Ovary (tissue), 9 donors: Measurements from ENCODE around the gene UBE2I. TPM values are rescaled to one million over a fixed set of nuclear protein-coding genes. Genes with fewer than 3 reads are reported as not detected.
"Not testable (repeated sequence)": the region's sequence is repeated elsewhere in the genome, so short reads cannot be mapped to it uniquely, and the experiment has no call there.

ENCODE experiments used
- DNase-seq, 5 donors: peaks; one replicate each; pipeline ENCODE4 v3.0.0-alpha.2; 2019 to 2020
- H3K27ac ChIP-seq, 2 donors: fragments of 200-600 bp; one replicate each; pipeline versions ENCODE4 v1.5.1 to v1.8.0; 2019 to 2022
- H3K27me3 ChIP-seq: fragments of 200-600 bp; one replicate; pipeline ENCODE4 v1.8.0; 2022
- H3K36me3 ChIP-seq: fragments of 200-600 bp; sonication (generic); one replicate; pipeline ENCODE4 v1.5.1; 2019
- H3K4me1 ChIP-seq: one replicate; pipeline ENCODE4 v1.8.1; 2013; ENCODE audit warnings: mild to moderate bottlenecking, moderate library complexity; ENCODE audit not compliant: insufficient read depth
- H3K4me3 ChIP-seq: fragments of 200-600 bp; sonication (generic); one replicate; pipeline ENCODE4 v1.5.1; 2017
- H3K9me3 ChIP-seq, 2 donors: fragments of 200-600 bp in 1 of 2; sonication (generic) in 1 of 2; one replicate each; pipeline versions ENCODE4 v1.5.1 to v1.8.1; 2013 to 2019; ENCODE audit warnings: mild to moderate bottlenecking in 1 of 2, moderate library complexity in 1 of 2
- CTCF ChIP-seq, 3 donors: fragments of 450-650 bp in 2 of 3; fragments of 200-600 bp in 1 of 3; IDR thresholded peaks; one replicate each; pipeline versions ENCODE4 v1.5.1 to v1.8.0; 2016 to 2022; ENCODE audit warnings: antibody characterized with exemption in 3 of 3, mild to moderate bottlenecking in 1 of 3
- EP300 ChIP-seq: sonication (generic); formaldehyde crosslinking; IDR thresholded peaks from one replicate; pipeline ENCODE4 v1.6.1; 2017; ENCODE audit warnings: antibody characterized with exemption
- POLR2A ChIP-seq: fragments of 450-650 bp; IDR thresholded peaks from one replicate; pipeline ENCODE4 v1.6.1; 2017; ENCODE audit warnings: antibody characterized with exemption, mild to moderate bottlenecking, moderate library complexity
- WGBS, 3 donors: extraction: QIAGEN DNeasy Blood & Tissue Kit in 1 of 3; methylation state at CpG; one replicate each; pipeline versions ENCODE4 v1.1.5 to v1.1.7; 2013 to 2017; 5-methylcytosine and 5-hydroxymethylcytosine counted together
- intact Hi-C, 4 donors: fragments of 100-400 bp; cut with DNase I; formaldehyde crosslinking; loops; one replicate each; pipeline versions ENCODE4 v1.11.0 to v1.15.1; 2022 to 2023
- polyA plus RNA-seq, 2 donors: library from polyadenylated mRNA; stranded (reverse); fragments of 200-250 nt in 1 of 2; fragments of 350-450 nt in 1 of 2; fragmentation: Illumina TruSeq in 1 of 2; extraction: RNeasy Lipid Tissue Mini Kit (QIAGEN cat#74804) in 1 of 2; gene quantifications; one replicate each; pipeline ENCODE4 v1.2.3, GENCODE V29; 2013 to 2014
- total RNA-seq, 7 donors: library from RNA; depleted of rRNA in 2 of 7; stranded (reverse); fragments of >200 nt in 2 of 7; fragmentation: NEBNext Ultra II Directional in 3 of 7; extraction: Animal tissue kit (Norgen Biotek cat#: 25700) in 3 of 7; gene quantifications; one replicate each; pipeline versions ENCODE4 v1.1.0 to v1.2.4, GENCODE V29; 2016 to 2023
- donor health status: DM: no; HTN: no; CAD: no; lungs with moderate emphysema.
- donor health status: DM: no; HTN: no; CAD: no.
- donor health status: Bipolar disorder and iron deficiency.
- donor health status: DM: yes; HTN: yes; CAD: no.
- donor health status: DM: no; HTN: no; CAD: no.
- donor health status: DM: yes; HTN: yes; CAD: no.

The UBE2I gene
- total and polyA plus RNA-seq, 9 donors = 63.9 to 258 (median 145) TPM

- Histone ChIP-seq H3K27me3 (no peaks in the 10 kb centered on the region), H3K4me1 (no peaks in the 10 kb centered on the region), H3K4me3 (no peak overlapping the region), H3K36me3 (no peaks in the 10 kb centered on the region), H3K27ac (no peak overlapping the region), H3K9me3 (no peaks in the 10 kb centered on the region)
- TF ChIP-seq POLR2A = no peak
- no peak for TF ChIP-seq CTCF (IDR thresholded peaks at IDR 0.05)
- TF ChIP-seq EP300 = no peak
- no peak for DNase-seq
- intact Hi-C loops = no loop called here
- WGBS, 3 donors = 81 to 94% (median 87%) methylated on average over 16 of the region's 16 CpGs
These were observed 44.9 kb upstream of the UBE2I start for GRCh38 chr16:1264345-1265089.

GRCh38 chr16:1265090-1265630, 44.3 kb upstream of the UBE2I start:
- no peaks in the 10 kb centered on the region for H3K36me3 ChIP-seq
- no peak for DNase-seq
- H3K4me3 ChIP-seq = no peak overlapping the region
- no peaks in the 10 kb centered on the region for H3K27me3 ChIP-seq
- no peaks in the 10 kb centered on the region for H3K9me3 ChIP-seq
- 48 to 57% (median 57%) methylated on average over 13 of the region's 13 CpGs for WGBS, 3 donors
- no peaks in the 10 kb centered on the region for H3K4me1 ChIP-seq
- intact Hi-C loops = no loop called here
- H3K27ac ChIP-seq = no peak overlapping the region
- TF ChIP-seq POLR2A (no peak), CTCF (IDR thresholded peaks at IDR 0.05) (no peak), EP300 (no peak)

GRCh38 chr16:1265826-1266225, 43.6 kb upstream of the UBE2I start:
- H3K9me3 ChIP-seq = no peaks in the 10 kb centered on the region
- no peak for TF ChIP-seq CTCF (IDR thresholded peaks at IDR 0.05)
- TF ChIP-seq EP300 = no peak
- TF ChIP-seq POLR2A = no peak
- H3K27ac ChIP-seq = no peak overlapping the region
- H3K27me3 ChIP-seq = no peaks in the 10 kb centered on the region
- no peaks in the 10 kb centered on the region for H3K36me3 ChIP-seq
- no peak for DNase-seq
- WGBS, 3 donors = 73 to 84% (median 82%) methylated on average over 19 of the region's 19 CpGs
- intact Hi-C loops = no loop called here
- no peaks in the 10 kb centered on the region for H3K4me1 ChIP-seq
- no peak overlapping the region for H3K4me3 ChIP-seq

- H3K4me1 ChIP-seq, H3K4me3 ChIP-seq, H3K36me3 ChIP-seq, intact Hi-C loops, H3K27ac ChIP-seq, H3K27me3 ChIP-seq, H3K9me3 ChIP-seq, DNase-seq: not testable (repeated sequence)
- WGBS, 3 donors = 87 to 95% (median 93%) methylated on average over 7 of the region's 7 CpGs
These were observed 40.0 kb upstream of the UBE2I start for GRCh38 chr16:1269418-1269817.

GRCh38 chr16:1271380-1271723, 38.1 kb upstream of the UBE2I start:
- TF ChIP-seq POLR2A (no peak), CTCF (IDR thresholded peaks at IDR 0.05) (no peak), EP300 (no peak)
- H3K9me3 ChIP-seq = no peaks in the 10 kb centered on the region
- DNase-seq = no peak
- intact Hi-C loops = no loop called here
- no peak overlapping the region for H3K4me3 ChIP-seq
- no peaks in the 10 kb centered on the region for H3K4me1 ChIP-seq
- H3K36me3 ChIP-seq = no peaks in the 10 kb centered on the region
- H3K27me3 ChIP-seq = no peaks in the 10 kb centered on the region
- H3K27ac ChIP-seq = no peak overlapping the region
- 73 to 78% (median 77%) methylated on average over 12 of the region's 12 CpGs for WGBS, 3 donors

- intact Hi-C loops, H3K36me3 ChIP-seq, H3K9me3 ChIP-seq, H3K27ac ChIP-seq, H3K4me3 ChIP-seq, H3K27me3 ChIP-seq, H3K4me1 ChIP-seq: not testable (repeated sequence)
- peak in 4 of 5 donors; percentile 29 to 63 (median 52) for DNase-seq
- 12 to 19% (median 15%) methylated on average over 16 to 19 of the region's 19 CpGs for WGBS, 3 donors
These were observed 37.6 kb upstream of the UBE2I start for GRCh38 chr16:1271724-1272413.
